Esophagus squamous epithelium (tissue), 5 donors: Measurements from ENCODE around the gene VPS35L. TPM values are rescaled to one million over a fixed set of nuclear protein-coding genes. Genes with fewer than 3 reads are reported as not detected.

Experiments used
- DNase-seq: peaks from one replicate; lab custom pipeline; 2025; lab: John Stamatoyannopoulos, UW
- H3K27ac ChIP-seq, 4 donors: fragments of 200-600 bp; sonication (generic); one replicate each; pipeline ENCODE4 v1.5.1; 2016 to 2019; ENCODE audit warnings: mild to moderate bottlenecking in 1 of 4
- H3K27me3 ChIP-seq, 4 donors: fragments of 200-600 bp; sonication (generic); 1 replicate in 3 of 4; 2 replicates in 1 of 4; pipeline versions ENCODE4 v1.5.1 to v1.6.0; 2017 to 2021; ENCODE audit warnings: antibody characterized with exemption in 1 of 4
- H3K36me3 ChIP-seq, 3 donors: fragments of 200-600 bp; sonication (generic); one replicate each; pipeline ENCODE4 v1.5.1; 2016 to 2019
- H3K4me1 ChIP-seq, 3 donors: fragments of 200-600 bp; sonication (generic); one replicate each; pipeline ENCODE4 v1.5.1; 2017 to 2019
- H3K4me3 ChIP-seq, 4 donors: fragments of 200-600 bp; sonication (generic); 1 replicate in 3 of 4; 2 replicates in 1 of 4; pipeline ENCODE4 v1.5.1; 2016 to 2019; ENCODE audit warnings: mild to moderate bottlenecking in 2 of 4, moderate library complexity in 1 of 4
- H3K9me3 ChIP-seq, 3 donors: fragments of 200-600 bp; sonication (generic); one replicate each; pipeline ENCODE4 v1.5.1; 2016 to 2019
- CTCF ChIP-seq, 6 experiments: fragments of 450-650 bp in 4 of 6; fragments of 200-600 bp in 2 of 6; sonication (generic) in 2 of 6; IDR thresholded peaks; one replicate each; pipeline ENCODE4 v1.5.1; 2016 to 2019; ENCODE audit warnings: antibody characterized with exemption in 6 of 6, mild to moderate bottlenecking in 4 of 6, moderate library complexity in 4 of 6
- POLR2A ChIP-seq, 4 donors: fragments of 450-650 bp; IDR thresholded peaks; one replicate each; pipeline ENCODE4 v1.6.1; 2017; ENCODE audit warnings: antibody characterized with exemption in 4 of 4, mild to moderate bottlenecking in 4 of 4, moderate library complexity in 3 of 4
- WGBS, 2 donors: methylation state at CpG; one replicate each; pipeline ENCODE4 v1.1.5; 2018; 5-methylcytosine and 5-hydroxymethylcytosine counted together
- intact Hi-C: fragments of 100-400 bp; cut with DNase I; formaldehyde crosslinking; loops from one replicate; pipeline ENCODE4 v1.15.0; 2022
- total RNA-seq, 4 donors: library from RNA; depleted of rRNA; stranded (reverse); fragments of >200 nt; gene quantifications; one replicate each; pipeline ENCODE4 v1.1.0, GENCODE V29; 2016
- donor health status: DM: yes; HTN: yes; CAD: no.

VPS35L gene
- total RNA-seq, 4 donors from 2014 or later = 20.8 to 32.9 (median 23.9) TPM

- TF ChIP-seq POLR2A (IDR thresholded peaks at IDR 0.05) = no peak
- TF ChIP-seq CTCF (IDR thresholded peaks at IDR 0.05) = no peak
- 91 to 94% methylated on average over 3 of the region's 3 CpGs for WGBS, 2 donors
- Histone ChIP-seq H3K27ac (no peak overlapping the region), H3K4me3 (no peak overlapping the region), H3K27me3 (no peaks in the 10 kb centered on the region), H3K4me1 (peaks cover 0 to 10% (median 0%) of the 10 kb centered on the region in 3 donors), H3K36me3 (peaks cover 0 to 88% (median 14%) of the 10 kb centered on the region in 3 donors), H3K9me3 (no peaks in the 10 kb centered on the region)
- intact Hi-C loops = no loop called here
- DNase-seq = no peak
Measured at GRCh38 chr16:19649980-19650379, 94.5 kb downstream of the VPS35L start.

GRCh38 chr16:19654147-19654546, 98.6 kb downstream of the VPS35L start:
- 90 to 91% methylated on average over 5 to 9 of the region's 9 CpGs for WGBS, 2 donors
- H3K9me3 ChIP-seq = no peaks in the 10 kb centered on the region
- DNase-seq = no peak
- intact Hi-C loops = no loop called here
- no peaks in the 10 kb centered on the region for H3K4me1 ChIP-seq
- TF ChIP-seq POLR2A (IDR thresholded peaks at IDR 0.05) = no peak
- TF ChIP-seq CTCF (IDR thresholded peaks at IDR 0.05) = no peak
- H3K27me3 ChIP-seq = no peaks in the 10 kb centered on the region
- no peak overlapping the region for H3K27ac ChIP-seq
- peaks cover 0 to 91% (median 14%) of the 10 kb centered on the region in 3 donors for H3K36me3 ChIP-seq
- no peak overlapping the region for H3K4me3 ChIP-seq

GRCh38 chr16:19655242-19655777, 99.8 kb downstream of the VPS35L start:
- no peak for DNase-seq
- H3K27ac ChIP-seq = no peak overlapping the region
- WGBS, 2 donors = 71 to 83% methylated on average over 9 of the region's 9 CpGs
- H3K36me3 ChIP-seq = peaks cover 0 to 91% (median 14%) of the 10 kb centered on the region in 3 donors
- intact Hi-C loops = no loop called here
- no peaks in the 10 kb centered on the region for H3K4me1 ChIP-seq
- no peaks in the 10 kb centered on the region for H3K9me3 ChIP-seq
- H3K27me3 ChIP-seq = no peaks in the 10 kb centered on the region
- no peak overlapping the region for H3K4me3 ChIP-seq
- TF ChIP-seq CTCF (IDR thresholded peaks at IDR 0.05) = no peak

GRCh38 chr16:19657831-19658230, 102.3 kb downstream of the VPS35L start:
- WGBS, 2 donors = 75 to 91% methylated on average over 4 of the region's 4 CpGs
- Histone ChIP-seq H3K9me3 (no peaks in the 10 kb centered on the region), H3K36me3 (peaks cover 0 to 85% (median 11%) of the 10 kb centered on the region in 3 donors)

GRCh38 chr16:19659554-19659953, 104.1 kb downstream of the VPS35L start:
- DNase-seq = no peak
- H3K4me1 ChIP-seq = no peaks in the 10 kb centered on the region
- peaks cover 0 to 73% (median 0%) of the 10 kb centered on the region in 3 donors for H3K36me3 ChIP-seq
- H3K9me3 ChIP-seq = no peaks in the 10 kb centered on the region
- WGBS, 2 donors = 83% methylated on average over 1 of the region's 1 CpG; no CpG with 5 or more reads in 1 of the 2 donors
- H3K27ac ChIP-seq = no peak overlapping the region
- intact Hi-C loops = no loop called here
- no peak overlapping the region for H3K4me3 ChIP-seq
- TF ChIP-seq POLR2A (IDR thresholded peaks at IDR 0.05) = no peak
- TF ChIP-seq CTCF (IDR thresholded peaks at IDR 0.05) = no peak
- H3K27me3 ChIP-seq = no peaks in the 10 kb centered on the region

More at GRCh38 chr16:19657831-19658230, 102.3 kb downstream of the VPS35L start:
- no peak for TF ChIP-seq POLR2A (IDR thresholded peaks at IDR 0.05)
- no peak for TF ChIP-seq CTCF (IDR thresholded peaks at IDR 0.05)
- Histone ChIP-seq H3K27ac (no peak overlapping the region), H3K4me3 (no peak overlapping the region), H3K4me1 (no peaks in the 10 kb centered on the region), H3K27me3 (no peaks in the 10 kb centered on the region)
- intact Hi-C loops = no loop called here
- no peak for DNase-seq
